Glomerular endothelial cell (primary cell): ENCODE measurements around the gene NEB. TPM values are rescaled to one million over a fixed set of nuclear protein-coding genes. Genes with fewer than 3 reads are reported as not detected.
"Not testable (repeated sequence)": the region's sequence is repeated elsewhere in the genome, so short reads cannot be mapped to it uniquely, and the experiment has no call there.

Experiments used
- DNase-seq: peaks from one replicate; pipeline ENCODE4 v3.0.0-alpha.2; 2011; ENCODE audit warnings: low read depth, low spot score; ENCODE audit errors: extremely low read depth
- total RNA-seq: library from RNA; depleted of rRNA; stranded (reverse); fragments of >200 nt; gene quantifications from 2 replicates; pipeline ENCODE4 v1.2.3, GENCODE V29; 2015

The NEB gene
- total RNA-seq, 1 donor from 2014 or later = 1.5 TPM

DNA sequence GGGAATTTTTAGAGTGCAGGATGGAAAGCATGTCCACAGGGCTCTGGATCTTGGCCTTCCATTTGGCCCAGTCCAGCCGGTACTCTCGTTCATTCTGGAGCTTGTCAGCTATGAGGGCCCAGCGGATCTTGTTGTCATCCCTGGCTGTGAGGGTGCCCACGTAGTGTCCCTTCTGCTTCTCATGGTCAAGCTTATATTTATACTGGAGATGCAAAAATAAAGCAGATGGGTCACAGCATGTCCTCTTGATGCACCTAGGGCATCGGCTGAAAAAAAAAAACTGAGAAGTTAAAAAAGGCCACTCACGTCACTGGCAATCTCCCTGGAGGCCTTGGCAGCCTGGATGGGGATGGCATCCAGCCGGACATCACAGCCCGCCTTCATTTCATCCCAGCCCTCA is 164.1 kb downstream of the NEB start:
- no peak for DNase-seq

DNA sequence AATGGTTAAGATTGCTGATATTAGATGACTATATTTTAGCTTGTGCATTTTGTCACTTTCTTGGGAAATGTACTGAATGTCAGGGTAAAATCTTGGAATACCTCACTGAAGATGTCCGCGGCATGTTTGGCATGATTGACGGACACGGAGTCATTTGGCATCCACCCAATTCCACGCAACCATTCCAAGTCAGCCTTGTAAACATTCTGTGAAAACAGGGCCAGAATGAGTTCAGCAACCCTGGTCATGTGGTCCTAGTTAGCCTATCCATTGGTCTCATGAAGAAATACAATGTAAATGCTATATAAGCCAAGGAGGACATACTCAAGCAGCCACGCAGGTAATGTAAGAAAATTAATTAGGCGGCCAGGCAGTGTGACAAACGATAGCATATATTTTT is 165.1 kb downstream of the NEB start:
- no peak for DNase-seq

- DNase-seq = no peak
Measured at GRCh38 chr2:151568501-151568900, 165.8 kb downstream of the NEB start.

GRCh38 chr2:151567006-151567405 is 167.3 kb downstream of the NEB start:
- DNase-seq = no peak

GRCh38 chr2:151562398-151562797 is 171.9 kb downstream of the NEB start:
- DNase-seq = no peak

- DNase-seq = no peak
Measured at GRCh38 chr2:151560289-151560688, 174.0 kb downstream of the NEB start.

- DNase-seq = not testable (repeated sequence)
Measured at GRCh38 chr2:151559431-151559830, 174.8 kb downstream of the NEB start.

GRCh38 chr2:151557883-151558282 is 176.4 kb downstream of the NEB start:
- DNase-seq = not testable (repeated sequence)

DNA sequence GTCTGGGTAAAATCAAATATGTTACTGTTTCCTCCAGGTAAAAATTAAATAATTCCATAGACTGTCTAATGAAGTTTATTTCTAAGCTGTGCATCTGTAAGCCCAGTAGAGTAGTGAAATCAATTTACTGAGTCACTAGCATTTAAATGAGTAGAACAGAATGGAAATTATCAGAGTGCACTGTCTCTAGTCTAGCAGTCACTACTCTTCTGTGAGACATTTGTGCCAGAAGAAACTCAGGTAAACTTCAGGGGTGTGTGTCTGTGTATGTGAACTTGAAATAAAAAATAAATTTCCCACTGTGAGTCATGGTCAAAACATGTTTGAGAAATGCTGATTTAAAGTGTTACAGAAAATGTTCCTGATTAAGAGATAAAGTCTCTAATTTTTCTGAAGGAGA is 178.2 kb downstream of the NEB start:
- no peak for DNase-seq

DNA sequence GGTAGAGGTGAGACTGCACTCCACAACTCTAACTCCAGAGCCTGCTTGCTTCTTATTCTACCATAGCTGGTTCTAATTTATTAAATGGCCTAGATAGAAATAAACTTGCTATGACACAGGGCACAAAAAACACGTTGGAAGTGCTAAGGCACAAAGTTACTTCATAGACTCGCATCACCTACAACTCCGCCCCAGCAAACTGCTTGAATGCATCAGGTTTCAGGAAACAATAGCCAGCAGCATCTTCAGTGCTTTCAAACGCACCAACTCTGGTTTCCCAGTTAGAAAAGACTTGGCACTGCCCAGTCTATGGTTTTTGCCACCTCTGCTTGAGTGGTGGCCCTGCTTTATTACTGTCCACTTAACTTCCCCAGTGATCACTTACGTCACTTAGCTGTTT is 182.0 kb downstream of the NEB start:
- DNase-seq = no peak

- DNase-seq = no peak
Measured at GRCh38 chr2:151551556-151551955, 182.7 kb downstream of the NEB start.

DNA sequence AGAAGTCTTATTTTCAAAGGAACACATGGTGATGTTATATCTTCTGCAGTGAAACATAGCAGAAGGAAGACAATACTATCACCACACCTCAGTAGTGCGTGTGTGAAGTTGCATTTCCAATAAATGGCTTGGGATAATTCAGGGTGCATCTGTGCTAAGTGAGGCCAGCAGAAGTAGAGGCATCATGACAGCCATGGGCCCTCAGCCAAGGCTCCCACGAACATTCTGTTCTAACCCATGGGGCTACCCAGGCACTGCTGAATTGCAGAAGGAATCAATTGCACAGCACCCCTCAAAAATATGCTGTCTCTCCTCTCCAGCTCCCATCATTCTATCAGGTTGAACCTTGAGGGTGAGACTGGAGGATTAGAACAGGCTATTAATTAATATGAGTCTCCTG is 185.1 kb downstream of the NEB start:
- DNase-seq = no peak

GRCh38 chr2:151544449-151544848 is 189.8 kb downstream of the NEB start:
- DNase-seq = no peak

GRCh38 chr2:151543876-151544275 is 190.4 kb downstream of the NEB start:
- DNase-seq = no peak

DNA sequence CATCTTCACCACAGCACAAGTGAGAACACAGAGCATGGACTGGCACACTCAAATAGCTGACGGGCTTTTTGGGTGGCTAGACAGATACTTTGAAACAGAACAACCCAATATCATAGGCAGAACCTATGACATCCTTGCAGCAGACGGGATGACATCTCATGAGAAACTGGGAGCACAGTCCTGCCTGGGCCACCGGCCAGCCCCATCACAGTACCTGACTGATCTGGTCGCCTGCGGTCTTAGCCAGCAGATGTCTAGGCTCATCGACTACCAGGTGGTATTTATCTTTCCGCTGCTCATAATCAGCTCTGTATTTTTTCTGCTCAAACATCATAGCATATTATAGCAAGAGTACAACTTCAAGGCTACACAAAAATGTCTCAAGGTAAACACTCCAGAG is 200.3 kb downstream of the NEB start:
- no peak for DNase-seq

- DNase-seq = no peak
Measured at GRCh38 chr2:151533127-151533526, 201.1 kb downstream of the NEB start.

DNA sequence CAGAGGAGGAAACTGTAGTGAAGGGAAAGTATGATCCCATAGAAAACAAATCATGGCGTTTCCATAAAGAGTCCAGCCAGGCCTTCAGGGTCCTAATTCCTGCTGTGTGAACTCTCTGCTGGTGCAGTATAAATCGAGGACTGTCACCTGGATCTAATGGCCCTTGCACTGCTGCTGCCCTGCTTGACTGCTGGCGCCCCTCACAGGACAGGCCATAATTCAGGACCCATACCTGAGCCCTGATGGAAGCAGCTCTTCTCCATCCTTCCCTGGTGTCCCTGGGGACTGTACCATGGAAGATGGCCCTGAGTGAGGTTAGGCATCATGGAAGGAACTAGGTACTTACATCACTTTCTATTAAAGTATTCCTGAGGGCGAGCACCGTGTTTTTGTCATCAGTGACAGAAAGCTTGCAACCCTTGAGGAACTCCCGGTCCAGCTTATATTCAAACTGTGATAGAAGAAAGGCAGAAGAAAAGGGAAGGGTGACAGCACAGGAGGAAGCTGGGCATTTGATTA is 207.6 kb downstream of the NEB start:
- DNase-seq = no peak

GRCh38 chr2:151525821-151526373 is 208.4 kb downstream of the NEB start:
- DNase-seq = no peak

DNA sequence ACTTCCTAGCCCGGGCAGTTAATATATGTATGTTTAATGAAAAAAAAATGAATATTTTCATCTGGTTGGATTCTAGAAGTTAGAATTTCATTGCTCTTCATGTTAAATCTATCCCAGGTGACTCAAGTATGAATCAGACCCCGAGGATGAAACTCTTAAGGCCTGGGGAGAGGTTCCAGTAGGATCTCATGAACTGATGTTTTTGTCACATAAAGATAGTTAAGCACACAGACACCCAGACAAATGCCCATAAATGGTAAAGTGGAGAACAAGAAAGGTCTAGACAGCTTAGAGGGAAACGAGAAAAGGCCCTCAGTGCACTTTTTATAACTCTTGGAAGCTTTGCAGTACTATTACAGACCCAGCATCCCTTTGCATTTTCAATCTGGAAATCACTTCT is 210.4 kb downstream of the NEB start:
- DNase-seq = no peak

- DNase-seq = no peak
Measured at GRCh38 chr2:151522556-151522955, 211.7 kb downstream of the NEB start.

DNA sequence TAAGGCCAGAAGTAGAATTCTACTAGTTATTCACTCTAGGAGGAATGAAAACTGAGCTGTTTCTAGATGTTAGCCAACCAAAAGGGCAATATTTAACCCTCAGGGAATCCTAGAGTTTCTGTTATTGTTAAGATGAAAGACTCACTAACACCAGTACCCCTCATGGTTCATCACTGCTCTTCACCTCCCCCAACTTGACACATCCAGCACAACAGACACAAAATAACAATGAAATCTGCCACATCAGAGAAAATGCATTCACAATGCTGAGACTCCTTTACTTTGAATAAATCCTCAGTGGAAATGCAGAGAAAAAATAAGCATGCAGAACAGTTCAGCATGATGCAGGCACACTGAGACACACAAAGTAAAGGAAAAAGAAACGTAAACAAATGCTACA is 213.3 kb downstream of the NEB start:
- no peak for DNase-seq

DNA sequence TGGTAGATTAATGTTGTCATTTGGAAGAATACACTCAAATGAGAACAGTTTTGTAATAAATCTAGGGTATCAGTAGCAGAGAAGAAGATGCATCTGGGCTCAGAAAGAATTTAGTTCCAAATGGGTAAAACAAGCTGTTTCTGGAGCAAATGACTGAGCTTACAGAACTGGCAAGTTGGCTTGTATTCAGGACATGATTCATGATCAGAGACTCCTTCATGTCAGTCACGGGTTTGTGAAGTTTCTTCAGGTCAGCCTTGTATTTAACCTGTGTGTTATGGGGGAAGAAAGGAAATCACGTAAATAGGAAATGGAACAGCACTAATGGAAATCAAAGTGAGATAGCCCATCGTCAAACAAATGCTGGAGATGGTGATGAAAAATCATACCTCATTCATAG is 215.5 kb downstream of the NEB start:
- DNase-seq = no peak

- DNase-seq = no peak
Measured at GRCh38 chr2:151508519-151508918, 225.8 kb downstream of the NEB start.
